ENCODE data around the gene SUPT7L.
A peak's percentile ranks its signal among the peaks of the same experiment; 100 is the strongest.
"Not testable (repeated sequence)": the region's sequence is repeated elsewhere in the genome, so short reads cannot be mapped to it uniquely, and the experiment has no call there.

SUPT7L gene

GRCh38 chr2:27638037-27638637 lies 25.3 kb downstream of the SUPT7L start:
- DNase-seq (ENCODE audit: low read depth): no peak

- DNase-seq (ENCODE audit: low read depth): no peak
Observed at GRCh38 chr2:27636766-27637165, 26.6 kb downstream of the SUPT7L start.

GRCh38 chr2:27634291-27634690 lies 29.1 kb downstream of the SUPT7L start:
- DNase-seq (ENCODE audit: low read depth): no peak

- DNase-seq (ENCODE audit: low read depth): not testable (repeated sequence)
Observed at GRCh38 chr2:27630257-27630656, 33.2 kb downstream of the SUPT7L start.

- peak; percentile 93 for DNase-seq (ENCODE audit: low read depth)
Observed at GRCh38 chr2:27628767-27629709, 34.4 kb downstream of the SUPT7L start, which contains the start of the genes CCDC121 and GPN1. Gene CCDC121 (minus strand): TSS chr2:27629012. CDS start chr2:27627799, 1,213 bp downstream. Gene GPN1 (plus strand): TSS chr2:27629050. CDS start chr2:27629059, 9 bp downstream.

GRCh38 chr2:27627963-27628766 lies 35.2 kb downstream of the SUPT7L start:
- DNase-seq (ENCODE audit: low read depth): no peak

GRCh38 chr2:27626921-27627320 lies 36.5 kb downstream of the SUPT7L start:
- DNase-seq (ENCODE audit: low read depth): not testable (repeated sequence)

- DNase-seq (ENCODE audit: low read depth): not testable (repeated sequence)
Observed at GRCh38 chr2:27626323-27626722, 37.1 kb downstream of the SUPT7L start.

GRCh38 chr2:27624943-27625342 lies 38.5 kb downstream of the SUPT7L start:
- no peak for DNase-seq (ENCODE audit: low read depth)

- no peak for DNase-seq (ENCODE audit: low read depth)
Observed at GRCh38 chr2:27622921-27623384, 40.5 kb downstream of the SUPT7L start.

- DNase-seq (ENCODE audit: low read depth): no peak
Observed at GRCh38 chr2:27621524-27621923, 41.9 kb downstream of the SUPT7L start.

GRCh38 chr2:27615316-27615715 lies 48.1 kb downstream of the SUPT7L start:
- DNase-seq (ENCODE audit: low read depth): no peak

- no peak for DNase-seq (ENCODE audit: low read depth)
Observed at GRCh38 chr2:27613985-27614384, 49.4 kb downstream of the SUPT7L start.

GRCh38 chr2:27606611-27607010 lies 56.8 kb downstream of the SUPT7L start:
- no peak for DNase-seq (ENCODE audit: low read depth)
